Measurements from ENCODE around the gene ASPA.

DNA sequence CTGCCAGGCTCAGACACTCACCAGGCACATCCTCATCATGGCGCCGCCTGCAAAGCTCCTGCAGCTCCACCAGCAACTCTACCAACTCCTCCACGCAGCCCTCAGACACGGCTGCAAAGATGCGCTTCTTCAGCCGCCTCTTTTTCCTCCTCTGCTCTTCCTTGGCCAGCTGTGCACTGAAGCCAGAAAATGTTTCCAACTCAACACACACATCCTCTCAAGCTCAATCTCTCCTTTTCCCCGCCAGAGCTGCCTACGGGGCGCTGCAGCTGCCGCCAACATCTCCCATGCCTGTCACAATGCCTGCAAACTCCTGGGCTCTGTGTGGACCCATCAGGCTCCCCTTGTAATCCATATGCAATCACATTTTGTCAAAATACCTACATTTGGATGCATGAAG is 67.7 kb downstream of the ASPA start:
- TF ChIP-seq, protein P1, sequence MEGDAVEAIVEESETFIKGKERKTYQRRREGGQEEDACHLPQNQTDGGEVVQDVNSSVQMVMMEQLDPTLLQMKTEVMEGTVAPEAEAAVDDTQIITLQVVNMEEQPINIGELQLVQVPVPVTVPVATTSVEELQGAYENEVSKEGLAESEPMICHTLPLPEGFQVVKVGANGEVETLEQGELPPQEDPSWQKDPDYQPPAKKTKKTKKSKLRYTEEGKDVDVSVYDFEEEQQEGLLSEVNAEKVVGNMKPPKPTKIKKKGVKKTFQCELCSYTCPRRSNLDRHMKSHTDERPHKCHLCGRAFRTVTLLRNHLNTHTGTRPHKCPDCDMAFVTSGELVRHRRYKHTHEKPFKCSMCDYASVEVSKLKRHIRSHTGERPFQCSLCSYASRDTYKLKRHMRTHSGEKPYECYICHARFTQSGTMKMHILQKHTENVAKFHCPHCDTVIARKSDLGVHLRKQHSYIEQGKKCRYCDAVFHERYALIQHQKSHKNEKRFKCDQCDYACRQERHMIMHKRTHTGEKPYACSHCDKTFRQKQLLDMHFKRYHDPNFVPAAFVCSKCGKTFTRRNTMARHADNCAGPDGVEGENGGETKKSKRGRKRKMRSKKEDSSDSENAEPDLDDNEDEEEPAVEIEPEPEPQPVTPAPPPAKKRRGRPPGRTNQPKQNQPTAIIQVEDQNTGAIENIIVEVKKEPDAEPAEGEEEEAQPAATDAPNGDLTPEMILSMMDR (IDR thresholded peaks at IDR 0.05; ENCODE audit: insufficient read depth, low read depth, low read length): no peak
- TF ChIP-seq EZH2 (IDR thresholded peaks at IDR 0.05; ENCODE audit: insufficient read depth, low read length): no peak
